Lower leg skin (tissue), 4 donors: ENCODE data around the gene LCE5A. TPM values are rescaled to one million over a fixed set of nuclear protein-coding genes. Genes with fewer than 3 reads are reported as not detected.
"Not testable (repeated sequence)": the region's sequence is repeated elsewhere in the genome, so short reads cannot be mapped to it uniquely, and the experiment has no call there.

ENCODE experiments used
- DNase-seq, 2 donors: peaks; one replicate each; pipeline ENCODE4 v3.0.0-alpha.2; 2019; ENCODE audit warnings: low spot score in 2 of 2
- H3K4me3 ChIP-seq: fragments of 200-600 bp; sonication (generic); 2 replicates; pipeline ENCODE4 v1.5.1; 2017; ENCODE audit warnings: mild to moderate bottlenecking, low read depth; ENCODE audit not compliant: poor library complexity, severe bottlenecking
- POLR2A ChIP-seq, 2 donors: fragments of 450-650 bp; IDR thresholded peaks; one replicate each; pipeline ENCODE4 v1.6.1; 2016 to 2017; ENCODE audit warnings: antibody characterized with exemption in 2 of 2, mild to moderate bottlenecking in 1 of 2, moderate library complexity in 1 of 2
- WGBS, 2 donors: methylation state at CpG; one replicate each; pipeline ENCODE4 v1.1.5; 2018; 5-methylcytosine and 5-hydroxymethylcytosine counted together
- intact Hi-C: fragments of 100-400 bp; cut with DNase I; formaldehyde crosslinking; loops from one replicate; pipeline ENCODE4 v1.15.0; 2023; ENCODE audit warnings: low total_unique reads
- total RNA-seq, 4 donors: library from RNA; depleted of rRNA; stranded (reverse); fragments of >200 nt; gene quantifications; one replicate each; pipeline ENCODE4 v1.1.0, GENCODE V29; 2016
- TF ChIP-seq, protein P1 (sequence below), 3 donors: fragments of 450-650 bp; IDR thresholded peaks; one replicate each; pipeline ENCODE4 v1.5.1; 2016; ENCODE audit warnings: antibody characterized with exemption in 3 of 3, mild to moderate bottlenecking in 3 of 3, moderate library complexity in 2 of 3

The LCE5A gene
- total RNA-seq, 4 donors from 2014 or later: 154 to 612 (median 267) TPM

GRCh38 chr1:152539901-152540300 lies 29.3 kb downstream of the LCE5A start:
- no peak overlapping the region for H3K4me3 ChIP-seq
- no peak for TF ChIP-seq POLR2A (IDR thresholded peaks at IDR 0.05)
- TF ChIP-seq, protein P1, sequence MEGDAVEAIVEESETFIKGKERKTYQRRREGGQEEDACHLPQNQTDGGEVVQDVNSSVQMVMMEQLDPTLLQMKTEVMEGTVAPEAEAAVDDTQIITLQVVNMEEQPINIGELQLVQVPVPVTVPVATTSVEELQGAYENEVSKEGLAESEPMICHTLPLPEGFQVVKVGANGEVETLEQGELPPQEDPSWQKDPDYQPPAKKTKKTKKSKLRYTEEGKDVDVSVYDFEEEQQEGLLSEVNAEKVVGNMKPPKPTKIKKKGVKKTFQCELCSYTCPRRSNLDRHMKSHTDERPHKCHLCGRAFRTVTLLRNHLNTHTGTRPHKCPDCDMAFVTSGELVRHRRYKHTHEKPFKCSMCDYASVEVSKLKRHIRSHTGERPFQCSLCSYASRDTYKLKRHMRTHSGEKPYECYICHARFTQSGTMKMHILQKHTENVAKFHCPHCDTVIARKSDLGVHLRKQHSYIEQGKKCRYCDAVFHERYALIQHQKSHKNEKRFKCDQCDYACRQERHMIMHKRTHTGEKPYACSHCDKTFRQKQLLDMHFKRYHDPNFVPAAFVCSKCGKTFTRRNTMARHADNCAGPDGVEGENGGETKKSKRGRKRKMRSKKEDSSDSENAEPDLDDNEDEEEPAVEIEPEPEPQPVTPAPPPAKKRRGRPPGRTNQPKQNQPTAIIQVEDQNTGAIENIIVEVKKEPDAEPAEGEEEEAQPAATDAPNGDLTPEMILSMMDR (IDR thresholded peaks at IDR 0.05): no peak
- DNase-seq: no peak
- intact Hi-C loops: no loop called here
- WGBS, 2 donors: 66% methylated on average over 2 of the region's 2 CpGs

- TF ChIP-seq POLR2A (IDR thresholded peaks at IDR 0.05): no peak
- TF ChIP-seq, protein P1 (IDR thresholded peaks at IDR 0.05): no peak
- intact Hi-C loops: no loop called here
- WGBS, 2 donors: 43 to 54% methylated on average over 4 of the region's 4 CpGs
- H3K4me3 ChIP-seq: no peak overlapping the region
- no peak for DNase-seq
Observed at GRCh38 chr1:152543820-152544219, 33.2 kb downstream of the LCE5A start.

GRCh38 chr1:152546704-152547103 lies 36.1 kb downstream of the LCE5A start:
- no peak for TF ChIP-seq POLR2A (IDR thresholded peaks at IDR 0.05)
- TF ChIP-seq, protein P1 (IDR thresholded peaks at IDR 0.05): no peak
- intact Hi-C loops: no loop called here
- DNase-seq: no peak
- 36 to 71% methylated on average over 1 of the region's 1 CpG for WGBS, 2 donors
- no peak overlapping the region for H3K4me3 ChIP-seq

GRCh38 chr1:152548358-152548757 lies 37.8 kb downstream of the LCE5A start:
- intact Hi-C loops, DNase-seq, H3K4me3 ChIP-seq: not testable (repeated sequence)
- 40% methylated on average over 1 of the region's 1 CpG; no CpG with 5 or more reads in 1 of the 2 donors for WGBS, 2 donors

Other genes with a start within 250 kb of the LCE5A start
- gene FLG, start 185.6 kb upstream of the LCE5A start, total RNA-seq: 1,000 to 10,000 TPM; 4,019 to 5,303 (median 4,173) TPM
- gene FLG2, start 150.8 kb upstream of the LCE5A start, total RNA-seq: 1,000 to 10,000 TPM; 1,747 to 3,608 (median 2,024) TPM
- 1 to 10 TPM; 5.3 to 7.9 (median 7.4) TPM for gene CRNN, start 96.5 kb upstream of the LCE5A start, total RNA-seq
- gene CRCT1, start 3.7 kb downstream of the LCE5A start, total RNA-seq: 100 to 1,000 TPM; 298 to 552 (median 441) TPM
- gene LCE3E, start 56.0 kb downstream of the LCE5A start, total RNA-seq: 10 to 100 TPM; 16.7 to 28.0 (median 23.1) TPM
- gene LCE3D, start 69.7 kb downstream of the LCE5A start, total RNA-seq: 10 to 100 TPM; 20.1 to 93.6 (median 42.9) TPM
- not detected for gene LCE3C, start 89.4 kb downstream of the LCE5A start, total RNA-seq
- not detected for gene LCE3B, start 103.0 kb downstream of the LCE5A start, total RNA-seq
- not detected for gene LCE3A, start 112.3 kb downstream of the LCE5A start, total RNA-seq
- gene LCE2D, start 152.6 kb downstream of the LCE5A start, total RNA-seq: 100 to 1,000 TPM; 293 to 644 (median 312) TPM
- gene LCE2C, start 164.5 kb downstream of the LCE5A start, total RNA-seq: 1,000 to 10,000 TPM in 1 of 4 donors, 100 to 1,000 TPM in 3; 775 to 1,224 (median 802) TPM
- 1,000 to 10,000 TPM; 1,313 to 2,792 (median 1,611) TPM for gene LCE2B, start 175.3 kb downstream of the LCE5A start, total RNA-seq
- gene LCE2A, start 187.5 kb downstream of the LCE5A start, total RNA-seq: 100 to 1,000 TPM; 243 to 569 (median 350) TPM
- 1 to 10 TPM in 3 of 4 donors, not detected in 1; 5.6 to 7.9 (median 6.7) TPM for gene LCE4A, start 197.4 kb downstream of the LCE5A start, total RNA-seq
- 100 to 1,000 TPM; 219 to 353 (median 231) TPM for gene KPRP, start 247.2 kb downstream of the LCE5A start, total RNA-seq